Endodermal cell (in vitro differentiated cells): ENCODE measurements around the gene THAP2. TPM values are rescaled to one million over a fixed set of nuclear protein-coding genes. Genes with fewer than 3 reads are reported as not detected.
A peak's percentile ranks its signal among the peaks of the same experiment; 100 is the strongest.
"Not testable (repeated sequence)": the region's sequence is repeated elsewhere in the genome, so short reads cannot be mapped to it uniquely, and the experiment has no call there.

ENCODE experiments used
- DNase-seq: peaks from one replicate; pipeline ENCODE4 v3.0.0-alpha.2; 2017
- H3K27ac ChIP-seq: 2 replicates; pipeline ENCODE4 v1.5.1; 2013; ENCODE audit warnings: mild to moderate bottlenecking, low read depth, low read length, moderate library complexity
- H3K27me3 ChIP-seq: 2 replicates; pipeline ENCODE4 v1.6.1; 2013; ENCODE audit warnings: mild to moderate bottlenecking, low read length, moderate library complexity; ENCODE audit not compliant: insufficient read depth, control insufficient read depth, poor library complexity, severe bottlenecking
- H3K36me3 ChIP-seq: 2 replicates; pipeline ENCODE4 v1.7.0; 2013; ENCODE audit warnings: mild to moderate bottlenecking, low read length, moderate library complexity; ENCODE audit not compliant: control insufficient read depth, insufficient read depth
- H3K4me1 ChIP-seq: one replicate; pipeline ENCODE4 v1.7.0; 2013; ENCODE audit warnings: low read length; ENCODE audit not compliant: control insufficient read depth, insufficient read depth
- H3K4me3 ChIP-seq: 2 replicates; pipeline ENCODE4 v1.5.1; 2013; ENCODE audit warnings: mild to moderate bottlenecking, low read length, moderate library complexity
- H3K9ac ChIP-seq: 2 replicates; pipeline ENCODE4 v1.6.1; 2013; ENCODE audit warnings: mild to moderate bottlenecking, low read length, moderate library complexity; ENCODE audit not compliant: poor library complexity, severe bottlenecking; ENCODE audit errors: extremely low read depth
- H3K9me3 ChIP-seq: 2 replicates; pipeline ENCODE4 v1.6.1; 2013; ENCODE audit warnings: mild to moderate bottlenecking, low read length, moderate library complexity; ENCODE audit not compliant: control insufficient read depth
- H3K27ac Mint-ChIP-seq: 2 replicates; pipeline ENCODE4 v1.8.0; 2020; ENCODE audit warnings: mixed read lengths
- H3K27me3 Mint-ChIP-seq: 2 replicates; pipeline ENCODE4 v1.8.0; 2021; ENCODE audit warnings: mild to moderate bottlenecking, mixed read lengths; ENCODE audit not compliant: insufficient read depth
- H3K36me3 Mint-ChIP-seq: 2 replicates; pipeline ENCODE4 v1.8.0; 2020; ENCODE audit warnings: low read depth, mixed read lengths
- H3K4me1 Mint-ChIP-seq: 2 replicates; pipeline ENCODE4 v1.8.0; 2020; ENCODE audit warnings: mixed read lengths
- H3K4me3 Mint-ChIP-seq: 2 replicates; pipeline ENCODE4 v1.8.0; 2020; ENCODE audit warnings: mild to moderate bottlenecking, moderate library complexity, mixed read lengths
- H3K9me3 Mint-ChIP-seq: 2 replicates; pipeline ENCODE4 v1.8.0; 2020; ENCODE audit warnings: mild to moderate bottlenecking, mixed read lengths
- CTCF ChIP-seq: fragments of 200-600 bp; sonication (generic); conservative IDR thresholded peaks from 2 replicates; pipeline ENCODE4 v1.5.0; 2021; ENCODE audit warnings: antibody characterized with exemption, mild to moderate bottlenecking
- WGBS, 2 experiments: methylation state at CpG; one replicate each; pipeline versions ENCODE4 v1.1.5 to v1.1.7; 2013; ENCODE audit warnings: missing lambda C conversion rate in 2 of 2, mixed read lengths in 1 of 2; ENCODE audit not compliant: insufficient coverage in 1 of 2, insufficient read length in 1 of 2; 5-methylcytosine and 5-hydroxymethylcytosine counted together
- total RNA-seq, 2 donors: library from RNA; stranded (reverse); fragmentation: NEBNext Ultra II Directional in 1 of 2; extraction: Animal tissue kit (Norgen Biotek cat#: 25700) in 1 of 2; gene quantifications; 2 replicates in 1 of 2; 3 replicates in 1 of 2; pipeline ENCODE4 v1.2.1, GENCODE V29; 2021

THAP2 gene
- total RNA-seq, 2 donors from 2014 or later: 7.2 to 9.3 TPM

GRCh38 chr12:71685914-71686657 is 22.0 kb downstream of the THAP2 start, which contains the start of gene TMEM19:
TMEM19 (plus strand) TSS chr12:71686082; CDS start chr12:71686681, 599 bp downstream.
- Mint-ChIP-seq H3K36me3 (no peaks in the 10 kb centered on the region), H3K4me3 (peak within 1 kb of the TSS; percentile 73), H3K27ac (peak within 1 kb of the TSS; percentile 87), H3K27me3 (no peaks in the 10 kb centered on the region), H3K4me1 (peaks cover 7% of the 10 kb centered on the region), H3K9me3 (no peaks in the 10 kb centered on the region)
- Histone ChIP-seq H3K4me3 (peak within 1 kb of the TSS; percentile 99), H3K9me3 (no peaks in the 10 kb centered on the region), H3K9ac (peak within 1 kb of the TSS; percentile 80), H3K36me3 (peaks cover 4% of the 10 kb centered on the region), H3K27ac (peak within 1 kb of the TSS; percentile 83), H3K4me1 (no peaks in the 10 kb centered on the region), H3K27me3 (no peaks in the 10 kb centered on the region)
- DNase-seq: peak; percentile 97
- TF ChIP-seq CTCF: peak; percentile 38
- 0 to 1% methylated on average over 26 to 62 of the region's 63 CpGs for WGBS, 2 experiments

GRCh38 chr12:71686658-71687025 is 22.5 kb downstream of the THAP2 start:
- WGBS, 2 experiments: no CpG with 5 or more reads among the region's 3 CpGs
- no peaks in the 10 kb centered on the region for H3K36me3 Mint-ChIP-seq
- H3K4me1 ChIP-seq: no peaks in the 10 kb centered on the region
- H3K27ac Mint-ChIP-seq: peak overlapping the region; percentile 87
- DNase-seq: no peak
- no peak overlapping the region for H3K27ac ChIP-seq
- no peaks in the 10 kb centered on the region for H3K9me3 ChIP-seq
- TF ChIP-seq CTCF: no peak
- H3K27me3 Mint-ChIP-seq: no peaks in the 10 kb centered on the region
- peak overlapping the region; percentile 99 for H3K4me3 ChIP-seq
- peak overlapping the region; percentile 73 for H3K4me3 Mint-ChIP-seq
- peaks cover 4% of the 10 kb centered on the region for H3K36me3 ChIP-seq
- H3K9ac ChIP-seq: peak overlapping the region; percentile 80
- H3K27me3 ChIP-seq: no peaks in the 10 kb centered on the region
- no peaks in the 10 kb centered on the region for H3K9me3 Mint-ChIP-seq
- H3K4me1 Mint-ChIP-seq: peaks cover 7% of the 10 kb centered on the region

- not testable (repeated sequence) for H3K27ac Mint-ChIP-seq, H3K27me3 ChIP-seq, H3K9me3 Mint-ChIP-seq, H3K4me1 ChIP-seq, H3K9ac ChIP-seq, DNase-seq, H3K4me1 Mint-ChIP-seq, H3K27me3 Mint-ChIP-seq, H3K9me3 ChIP-seq, H3K27ac ChIP-seq, H3K36me3 ChIP-seq, H3K36me3 Mint-ChIP-seq
- peak overlapping the region; percentile 99 for H3K4me3 ChIP-seq
- WGBS, 2 experiments: 94 to 95% methylated on average over 6 to 11 of the region's 11 CpGs
- H3K4me3 Mint-ChIP-seq: peak overlapping the region; percentile 73
Measured at GRCh38 chr12:71687172-71687571, 23.1 kb downstream of the THAP2 start.
